MM.1S (cell line): Measurements from ENCODE around the gene GARS1.

Experiments used
- DNase-seq: peaks from one replicate; pipeline ENCODE4 v3.0.0-alpha.2; 2015
- H2AFZ ChIP-seq: fragments of 300-600 bp; sonication (generic); 2 replicates; pipeline ENCODE4 v1.6.0; 2016; ENCODE audit warnings: antibody characterized with exemption, low read length
- H3F3A ChIP-seq: fragments of 300-600 bp; sonication (generic); 2 replicates; pipeline ENCODE4 v1.6.1; 2016; ENCODE audit warnings: mild to moderate bottlenecking, antibody characterized with exemption, low read length, moderate library complexity, mixed read lengths; ENCODE audit not compliant: insufficient read depth
- H3K27ac ChIP-seq: fragments of 300-600 bp; sonication (generic); 2 replicates; pipeline ENCODE4 v1.5.1; 2016; ENCODE audit warnings: mild to moderate bottlenecking, low read length
- H3K27me3 ChIP-seq: fragments of 300-600 bp; sonication (generic); replicated peaks from 2 replicates; pipeline ENCODE4 v1.6.0; 2016; ENCODE audit warnings: low read length; ENCODE audit not compliant: insufficient read depth
- H3K36me3 ChIP-seq: fragments of 300-600 bp; sonication (generic); replicated peaks from 2 replicates; pipeline ENCODE4 v1.6.1; 2016; ENCODE audit warnings: mild to moderate bottlenecking, low read length, mixed read lengths; ENCODE audit not compliant: insufficient read depth
- H3K4me1 ChIP-seq: fragments of 300-600 bp; sonication (generic); 2 replicates; pipeline ENCODE4 v1.6.1; 2016; ENCODE audit warnings: low read length, mixed read lengths
- H3K4me2 ChIP-seq: fragments of 300-600 bp; sonication (generic); 2 replicates; pipeline ENCODE4 v1.6.0; 2016; ENCODE audit warnings: low read depth, low read length
- H3K4me3 ChIP-seq: fragments of 300-600 bp; sonication (generic); 2 replicates; pipeline ENCODE4 v1.5.1; 2016; ENCODE audit warnings: low read length, mixed read lengths
- H3K79me2 ChIP-seq: fragments of 300-600 bp; sonication (generic); 2 replicates; pipeline ENCODE4 v1.6.1; 2016; ENCODE audit warnings: mixed run types, low read length, mixed read lengths
- H3K9ac ChIP-seq: fragments of 300-600 bp; sonication (generic); 2 replicates; pipeline ENCODE4 v1.6.1; 2016; ENCODE audit warnings: low read length, mixed read lengths
- H3K9me2 ChIP-seq: fragments of 300-600 bp; sonication (generic); replicated peaks from 2 replicates; pipeline ENCODE4 v1.6.1; 2016; ENCODE audit warnings: mild to moderate bottlenecking, low read length, mixed read lengths; ENCODE audit not compliant: insufficient read depth
- H3K9me3 ChIP-seq: fragments of 300-600 bp; sonication (generic); replicated peaks from 2 replicates; pipeline ENCODE4 v1.6.1; 2016; ENCODE audit warnings: mild to moderate bottlenecking, low read length, mixed read lengths; ENCODE audit not compliant: insufficient read depth
- H4K20me1 ChIP-seq: fragments of 300-600 bp; sonication (generic); 2 replicates; pipeline ENCODE4 v1.6.1; 2016; ENCODE audit warnings: mild to moderate bottlenecking, low read length, moderate library complexity, mixed read lengths; ENCODE audit not compliant: insufficient read depth
- CTCF ChIP-seq: fragments of 300-600 bp; sonication (generic); IDR thresholded peaks from 2 replicates; pipeline ENCODE4 v1.5.1; 2016; ENCODE audit warnings: antibody characterized with exemption, low read length, mixed read lengths
- EZH2 ChIP-seq: fragments of 300-600 bp; sonication (generic); optimal IDR thresholded peaks from 2 replicates; pipeline ENCODE3; 2017; ENCODE audit warnings: low read depth, mild to moderate bottlenecking, antibody characterized with exemption, low read length, mixed read lengths
- EZH2phosphoT487 ChIP-seq: fragments of 300-600 bp; sonication (generic); IDR thresholded peaks from 2 replicates; pipeline ENCODE4 v1.6.1; 2018; ENCODE audit warnings: antibody characterized with exemption, low read length

The GARS1 gene

DNA sequence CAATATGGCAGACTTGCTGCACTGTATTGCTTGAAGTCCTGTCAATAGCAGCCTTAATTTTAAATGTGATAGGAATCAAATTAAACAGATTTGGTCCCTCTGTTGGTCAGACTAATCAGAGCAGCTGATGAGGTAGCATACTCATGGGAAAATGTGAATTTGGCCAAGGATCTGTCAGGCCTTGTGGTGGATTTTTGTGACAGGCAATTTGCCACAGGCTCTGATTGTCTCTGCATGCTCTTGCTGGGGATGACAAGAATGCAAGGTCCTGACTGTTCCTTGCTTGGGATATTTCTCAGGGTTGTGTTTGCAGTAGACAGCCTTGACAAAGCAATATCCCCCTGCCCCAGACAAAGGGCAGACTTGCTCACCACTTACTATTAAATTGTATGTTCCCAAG, 41.5 kb upstream of the GARS1 start:
- H3K36me3 ChIP-seq, result no peaks in the 10 kb centered on the region
- H3K4me1 ChIP-seq, result no peaks in the 10 kb centered on the region
- H2AFZ ChIP-seq, result no peak overlapping the region
- TF ChIP-seq CTCF (no peak), EZH2phosphoT487 (no peak), EZH2 (no peak)
- no peak overlapping the region for H3K27ac ChIP-seq
- no peaks in the 10 kb centered on the region for H3F3A ChIP-seq
- no peaks in the 10 kb centered on the region for H3K27me3 ChIP-seq
- no peak for DNase-seq
- H3K9ac ChIP-seq, result no peak overlapping the region
- H3K9me3 ChIP-seq, result no peaks in the 10 kb centered on the region
- no peaks in the 10 kb centered on the region for H3K79me2 ChIP-seq
- no peaks in the 10 kb centered on the region for H3K9me2 ChIP-seq
- H4K20me1 ChIP-seq, result no peaks in the 10 kb centered on the region
- H3K4me2 ChIP-seq, result no peak overlapping the region
- no peak overlapping the region for H3K4me3 ChIP-seq

DNA sequence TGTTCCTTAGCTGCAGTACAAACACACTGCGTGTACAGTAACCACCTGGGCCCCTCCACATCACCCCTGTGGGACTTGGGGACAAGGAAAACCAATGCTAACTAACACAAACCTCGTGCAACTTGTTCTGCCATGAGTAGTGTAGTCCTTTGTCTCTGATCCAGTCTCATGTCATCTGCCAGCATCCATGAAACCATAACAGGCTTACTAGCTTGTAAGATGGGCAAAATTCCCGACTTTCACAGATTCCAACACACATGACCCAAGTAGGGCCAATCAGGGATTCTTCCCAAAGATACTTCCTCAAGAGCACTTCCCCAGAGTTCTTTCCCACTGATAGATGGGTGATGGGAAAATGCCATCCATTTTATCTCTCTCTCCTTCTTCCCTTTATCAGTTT, 41.1 kb upstream of the GARS1 start:
- H3K9me3 ChIP-seq, result no peaks in the 10 kb centered on the region
- H3F3A ChIP-seq, result no peaks in the 10 kb centered on the region
- no peaks in the 10 kb centered on the region for H3K9me2 ChIP-seq
- H3K79me2 ChIP-seq, result no peaks in the 10 kb centered on the region
- H3K4me1 ChIP-seq, result no peaks in the 10 kb centered on the region
- no peak overlapping the region for H3K4me2 ChIP-seq
- no peaks in the 10 kb centered on the region for H3K36me3 ChIP-seq
- no peak overlapping the region for H3K27ac ChIP-seq
- no peak overlapping the region for H3K9ac ChIP-seq
- no peak for TF ChIP-seq CTCF
- no peak for TF ChIP-seq EZH2
- no peak for TF ChIP-seq EZH2phosphoT487
- H3K27me3 ChIP-seq, result no peaks in the 10 kb centered on the region
- no peak overlapping the region for H3K4me3 ChIP-seq
- no peak for DNase-seq
- H4K20me1 ChIP-seq, result no peaks in the 10 kb centered on the region
- no peak overlapping the region for H2AFZ ChIP-seq

GRCh38 chr7:30555525-30555924, 39.2 kb upstream of the GARS1 start:
- no peak for DNase-seq
- Histone ChIP-seq H2AFZ (no peak overlapping the region), H3K27ac (no peak overlapping the region), H3K79me2 (no peaks in the 10 kb centered on the region), H3K9ac (no peak overlapping the region), H3K9me3 (no peaks in the 10 kb centered on the region), H3K27me3 (no peaks in the 10 kb centered on the region), H3F3A (no peaks in the 10 kb centered on the region), H3K4me1 (no peaks in the 10 kb centered on the region), H3K36me3 (no peaks in the 10 kb centered on the region), H3K4me3 (no peak overlapping the region), H3K4me2 (no peak overlapping the region), H4K20me1 (no peaks in the 10 kb centered on the region), H3K9me2 (no peaks in the 10 kb centered on the region)
- TF ChIP-seq EZH2phosphoT487, result no peak
- TF ChIP-seq CTCF, result no peak
- no peak for TF ChIP-seq EZH2

- no peaks in the 10 kb centered on the region for H3K9me3 ChIP-seq
- H2AFZ ChIP-seq, result no peak overlapping the region
- no peaks in the 10 kb centered on the region for H3F3A ChIP-seq
- H3K4me1 ChIP-seq, result no peaks in the 10 kb centered on the region
- no peaks in the 10 kb centered on the region for H3K27me3 ChIP-seq
- H3K79me2 ChIP-seq, result no peaks in the 10 kb centered on the region
- no peaks in the 10 kb centered on the region for H4K20me1 ChIP-seq
- H3K9ac ChIP-seq, result no peak overlapping the region
- no peak overlapping the region for H3K27ac ChIP-seq
- H3K36me3 ChIP-seq, result no peaks in the 10 kb centered on the region
- H3K4me2 ChIP-seq, result no peak overlapping the region
- H3K9me2 ChIP-seq, result no peaks in the 10 kb centered on the region
- no peak overlapping the region for H3K4me3 ChIP-seq
- DNase-seq, result no peak
- TF ChIP-seq CTCF, result no peak
- no peak for TF ChIP-seq EZH2
- no peak for TF ChIP-seq EZH2phosphoT487
Measured at GRCh38 chr7:30556840-30557239, 37.8 kb upstream of the GARS1 start.
